ENCODE data around the gene NKAIN4.

GRCh38 chr20:63225082-63225454 lies 29.2 kb downstream of the NKAIN4 start:
- no peak for TF ChIP-seq CTCF (IDR thresholded peaks at IDR 0.05; ENCODE audit: low read depth, low read length, poor library complexity, severe bottlenecking)
- TF ChIP-seq EZH2phosphoT487 (IDR thresholded peaks at IDR 0.05; ENCODE audit: borderline replicate concordance, low read length), result no peak

All from DOHH2 (cell line).